K562 (cell line): ENCODE results near the gene NOTCH3. TPM values are rescaled to one million over a fixed set of nuclear protein-coding genes. Genes with fewer than 3 reads are reported as not detected.

Experiments
- ATAC-seq: fragments of 200-7000 bp; cut with Tn5 transposase; 3 replicates; pipeline ENCODE4 v1.9.1; 2020; ENCODE audit warnings: moderate library complexity
- BruUV-seq: library from RNA; stranded (reverse); fragments of 400-500 nt; replicated peaks from 2 replicates; lab custom pipeline; 2021; lab: Mats Ljungman, UMichigan
- CTCF ChIA-PET: fragments of 300-600 bp; formaldehyde crosslinking; extraction: SDS; loops from one replicate; lab custom pipeline; 2021; ENCODE audit warnings: low intra/inter-chr PET ratio; lab: Yijun Ruan, JAX
- POLR2A ChIA-PET: fragments of 300-600, 350-650 bp; sonication (Branson Sonifier 250); formaldehyde crosslinking; extraction: SDS; loops from one replicate; lab custom pipeline; 2021; ENCODE audit warnings: antibody characterized with exemption, inconsistent platforms; lab: Yijun Ruan, JAX
- DNase-seq, 4 experiments: peaks; one replicate each; pipeline versions ENCODE4 v3.0.0 to v3.0.0-alpha.2; 2011 to 2018; ENCODE audit warnings: low spot score in 3 of 4, mixed read lengths in 3 of 4; ENCODE audit errors: extremely low read depth in 1 of 4
- FAIRE-seq: peaks from 2 replicates; lab custom pipeline; 2011; peaks lifted over from hg19 to GRCh38; lab: Jason Lieb, UNC
- H2AFZ ChIP-seq: 2 replicates; pipeline ENCODE4 v1.6.0; 2011; ENCODE audit warnings: low read depth, low read length, control low read depth, inconsistent platforms
- H3K27ac ChIP-seq: fragments of 200-600 bp; 3 replicates; pipeline ENCODE4 v1.8.0; 2011; ENCODE audit warnings: low read depth, mild to moderate bottlenecking, control low read depth, inconsistent platforms, low read length, moderate library complexity, mixed read lengths; ENCODE audit errors: extremely low read depth
- H3K27me3 ChIP-seq, 2 experiments: fragments of 300-600 bp in 1 of 2; 2 replicates in 1 of 2; 3 replicates in 1 of 2; pipeline versions ENCODE4 v1.6.0 to v1.8.0; 2011; ENCODE audit warnings: inconsistent platforms in 2 of 2, low read length in 2 of 2, mild to moderate bottlenecking in 1 of 2, mixed read lengths in 1 of 2, moderate library complexity in 1 of 2; ENCODE audit not compliant: control insufficient read depth in 2 of 2, insufficient read depth in 2 of 2
- H3K36me3 ChIP-seq: fragments of 300-600 bp; 3 replicates; pipeline ENCODE4 v1.8.0; 2011; ENCODE audit warnings: mild to moderate bottlenecking, low read length, inconsistent platforms; ENCODE audit not compliant: control insufficient read depth, insufficient read depth
- H3K4me1 ChIP-seq, 2 experiments: fragments of 200-600 bp in 1 of 2; replicated peaks in 1 of 2; 2 replicates in 1 of 2; 3 replicates in 1 of 2; pipeline versions ENCODE4 v1.5.1 to v1.8.0; 2011; ENCODE audit warnings: inconsistent platforms in 2 of 2, low read length in 2 of 2, mild to moderate bottlenecking in 1 of 2, mixed read lengths in 1 of 2, moderate library complexity in 1 of 2; ENCODE audit not compliant: control insufficient read depth in 2 of 2, insufficient read depth in 2 of 2
- H3K4me2 ChIP-seq: 2 replicates; pipeline ENCODE4 v1.6.1; 2011; ENCODE audit warnings: low read length, control low read depth, inconsistent platforms, mixed read lengths; ENCODE audit not compliant: insufficient read depth
- H3K4me3 ChIP-seq: fragments of 200-600 bp; sonication (generic), shearing (Covaris generic); 2 replicates; pipeline ENCODE4 v1.5.1; 2016; ENCODE audit warnings: control low read depth, inconsistent platforms
- H3K79me2 ChIP-seq: fragments of 200-600 bp; 3 replicates; pipeline ENCODE4 v1.8.0; 2011; ENCODE audit warnings: low read length, inconsistent platforms; ENCODE audit not compliant: control insufficient read depth, insufficient read depth
- H3K9ac ChIP-seq, 2 experiments: 2 replicates each; pipeline versions ENCODE4 v1.6.0 to v1.6.1; 2011; ENCODE audit warnings: low read depth in 2 of 2, low read length in 2 of 2, control low read depth in 1 of 2, inconsistent platforms in 1 of 2, mild to moderate bottlenecking in 1 of 2, mixed read lengths in 1 of 2; ENCODE audit not compliant: insufficient read depth in 1 of 2
- H3K9me1 ChIP-seq: one replicate; pipeline ENCODE4 v1.6.0; 2011; ENCODE audit warnings: inconsistent platforms, mild to moderate bottlenecking, low read length, moderate library complexity; ENCODE audit not compliant: control insufficient read depth, insufficient read depth
- H3K9me3 ChIP-seq: replicated peaks from 2 replicates; pipeline ENCODE4 v1.5.1; 2011; ENCODE audit warnings: low read depth, low read length, inconsistent platforms; ENCODE audit not compliant: control insufficient read depth, insufficient read depth
- H4K20me1 ChIP-seq: replicated peaks from 2 replicates; pipeline ENCODE4 v1.6.1; 2011; ENCODE audit warnings: low read length, inconsistent platforms, mixed read lengths; ENCODE audit not compliant: control insufficient read depth, insufficient read depth
- ARID2 ChIP-seq: fragments of 450-650 bp; IDR thresholded peaks from 2 replicates; pipeline ENCODE4 v1.6.1; 2017; ENCODE audit warnings: antibody characterized with exemption, mild to moderate bottlenecking
- ATF1 ChIP-seq, 2 experiments: fragments of 450-650 bp in 1 of 2; IDR thresholded peaks; 2 replicates each; pipeline ENCODE4 v1.6.1; 2016; ENCODE audit warnings: missing compliant biosample characterization in 1 of 2, missing genetic modification characterization in 1 of 2
- CBX5 ChIP-seq: IDR thresholded peaks from 2 replicates; pipeline ENCODE4 v1.6.1; 2014; ENCODE audit warnings: low read depth, borderline replicate concordance
- E2F6 ChIP-seq, 2 experiments: IDR thresholded peaks; 2 replicates each; pipeline ENCODE4 v1.6.1; 2011; ENCODE audit warnings: borderline replicate concordance in 1 of 2, control low read depth in 1 of 2, low read depth in 1 of 2, low read length in 1 of 2, mild to moderate bottlenecking in 1 of 2, mixed read lengths in 1 of 2, moderate library complexity in 1 of 2; ENCODE audit not compliant: insufficient read depth in 1 of 2, insufficient read length in 1 of 2, poor library complexity in 1 of 2, severe bottlenecking in 1 of 2; ENCODE audit errors: extremely low read depth in 1 of 2
- GABPA ChIP-seq: fragments of 200-800 bp; sonication (Bioruptor generic); conservative IDR thresholded peaks from 2 replicates; pipeline ENCODE4 v1.6.1; 2016; ENCODE audit warnings: low read depth, missing genetic modification characterization, missing compliant biosample characterization
- HMG20A ChIP-seq: fragments of 450-650 bp; formaldehyde crosslinking; conservative IDR thresholded peaks from 2 replicates; pipeline ENCODE4 v1.4.0; 2020; ENCODE audit warnings: mild to moderate bottlenecking, mixed read lengths
- MAFK ChIP-seq: IDR thresholded peaks from 2 replicates; pipeline ENCODE4 v1.6.1; 2011; ENCODE audit warnings: low read length, improper control_type of control experiment
- NCOR1 ChIP-seq: fragments of 450-650 bp; IDR thresholded peaks from 2 replicates; pipeline ENCODE4 v1.6.1; 2016; ENCODE audit warnings: mild to moderate bottlenecking, moderate library complexity
- PHF20 ChIP-seq: fragments of 450-650 bp; IDR thresholded peaks from 2 replicates; pipeline ENCODE4 v1.6.1; 2018; ENCODE audit not compliant: partially characterized antibody
- PHF21A ChIP-seq: fragments of 450-650 bp; IDR thresholded peaks from 2 replicates; pipeline ENCODE4 v1.6.1; 2017; ENCODE audit warnings: low read depth, borderline replicate concordance
- SNIP1 ChIP-seq: fragments of 450-650 bp; IDR thresholded peaks from 2 replicates; pipeline ENCODE4 v1.7.1; 2017; ENCODE audit warnings: low read depth, mild to moderate bottlenecking
- STAG1 ChIP-seq: sonication (generic); formaldehyde crosslinking; IDR thresholded peaks from 2 replicates; pipeline ENCODE4 v1.5.0; 2020; ENCODE audit warnings: missing genetic modification reagents, borderline replicate concordance
- ZNF212 ChIP-seq: fragments of 450-650 bp; formaldehyde crosslinking; IDR thresholded peaks from 2 replicates; pipeline ENCODE4 v1.4.0; 2020; ENCODE audit warnings: mild to moderate bottlenecking
- ZNF347 ChIP-seq: fragments of 450-650 bp; formaldehyde crosslinking; IDR thresholded peaks from 2 replicates; pipeline ENCODE4 v1.4.0; 2020; ENCODE audit warnings: low read depth, mild to moderate bottlenecking, moderate library complexity
- ZSCAN32 ChIP-seq: fragments of 450-650 bp; formaldehyde crosslinking; IDR thresholded peaks from 2 replicates; pipeline ENCODE4 v1.4.0; 2020; ENCODE audit warnings: mild to moderate bottlenecking, moderate library complexity
- WGBS: fragments of 100-300 bp; shearing (Covaris generic); methylation state at CpG from one replicate; pipeline ENCODE4 v1.1.6; 2016; ENCODE audit warnings: low coverage, mixed read lengths; ENCODE audit not compliant: insufficient coverage; ENCODE audit errors: missing lambda C conversion rate; 5-methylcytosine and 5-hydroxymethylcytosine counted together
- in situ Hi-C: fragments of 300-500 bp; cut with MboI; formaldehyde crosslinking; loops from 4 replicates; pipeline ENCODE4 v1.15.0; 2018; ENCODE audit warnings: inconsistent platforms, mixed read lengths
- intact Hi-C: fragments of 100-400 bp; cut with micrococcal nuclease; formaldehyde crosslinking; loops from 2 replicates; pipeline ENCODE4 v1.14.2; 2022
- polyA plus RNA-seq, 8 experiments: library from polyadenylated mRNA; depleted of rRNA in 4 of 8; stranded (reverse) in 5 of 8; unstranded in 3 of 8; fragments of >200 nt; fragmentation: Nextera tagmentation in 2 of 8; fragmentation: Illumina TruSeq in 1 of 8; extraction: Ambion mirVana in 2 of 8; extraction: Trizol in 1 of 8; gene quantifications; 2 replicates each; pipeline versions ENCODE4 v1.2.1 to v1.2.3, GENCODE V29; 2011 to 2014; ENCODE audit warnings: inconsistent platforms in 1 of 8, missing spikeins in 1 of 8
- total RNA-seq, 7 experiments: library from RNA; depleted of rRNA in 6 of 7; stranded (reverse); fragments of >200 nt in 6 of 7; fragmentation: Illumina TruSeq in 2 of 7; extraction: Trizol in 2 of 7; gene quantifications; 2 replicates each; pipeline versions ENCODE4 v1.2.1 to v1.2.3, GENCODE V29; 2011 to 2021; ENCODE audit warnings: low replicate concordance in 1 of 7
- TF ChIP-seq, protein P1 (sequence below): fragments of 450-650 bp; IDR thresholded peaks from 2 replicates; pipeline ENCODE4 v1.6.1; 2014; ENCODE audit warnings: low read depth, mild to moderate bottlenecking, moderate library complexity, borderline replicate concordance
- TF ChIP-seq, protein P2 (sequence below): fragments of 450-650 bp; IDR thresholded peaks from 2 replicates; pipeline ENCODE4 v1.6.1; 2016

The NOTCH3 gene
- total and polyA plus RNA-seq, 9 of the 15 experiments (the other 6 are each of a cell fraction or from before 2014, with no cell fraction given) = under 0.01 to 1.2 (median 0.16) TPM

GRCh38 chr19:15222738-15223648 lies 22.2 kb upstream of the NOTCH3 start (continued):
- TF ChIP-seq, protein P1, sequence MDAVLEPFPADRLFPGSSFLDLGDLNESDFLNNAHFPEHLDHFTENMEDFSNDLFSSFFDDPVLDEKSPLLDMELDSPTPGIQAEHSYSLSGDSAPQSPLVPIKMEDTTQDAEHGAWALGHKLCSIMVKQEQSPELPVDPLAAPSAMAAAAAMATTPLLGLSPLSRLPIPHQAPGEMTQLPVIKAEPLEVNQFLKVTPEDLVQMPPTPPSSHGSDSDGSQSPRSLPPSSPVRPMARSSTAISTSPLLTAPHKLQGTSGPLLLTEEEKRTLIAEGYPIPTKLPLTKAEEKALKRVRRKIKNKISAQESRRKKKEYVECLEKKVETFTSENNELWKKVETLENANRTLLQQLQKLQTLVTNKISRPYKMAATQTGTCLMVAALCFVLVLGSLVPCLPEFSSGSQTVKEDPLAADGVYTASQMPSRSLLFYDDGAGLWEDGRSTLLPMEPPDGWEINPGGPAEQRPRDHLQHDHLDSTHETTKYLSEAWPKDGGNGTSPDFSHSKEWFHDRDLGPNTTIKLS = no peak
- TF ChIP-seq, protein P2, sequence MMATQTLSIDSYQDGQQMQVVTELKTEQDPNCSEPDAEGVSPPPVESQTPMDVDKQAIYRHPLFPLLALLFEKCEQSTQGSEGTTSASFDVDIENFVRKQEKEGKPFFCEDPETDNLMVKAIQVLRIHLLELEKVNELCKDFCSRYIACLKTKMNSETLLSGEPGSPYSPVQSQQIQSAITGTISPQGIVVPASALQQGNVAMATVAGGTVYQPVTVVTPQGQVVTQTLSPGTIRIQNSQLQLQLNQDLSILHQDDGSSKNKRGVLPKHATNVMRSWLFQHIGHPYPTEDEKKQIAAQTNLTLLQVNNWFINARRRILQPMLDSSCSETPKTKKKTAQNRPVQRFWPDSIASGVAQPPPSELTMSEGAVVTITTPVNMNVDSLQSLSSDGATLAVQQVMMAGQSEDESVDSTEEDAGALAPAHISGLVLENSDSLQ = peak; percentile 90

- H3K4me1 ChIP-seq = peaks cover 7 to 18% of the 10 kb centered on the region in 2 experiments; a peak in 4 of 5 replicates
- H2AFZ ChIP-seq = no peak overlapping the region
- FAIRE-seq (peak; percentile 29), DNase-seq (no peak), ATAC-seq (no peak)
- no peak overlapping the region for H3K4me3 ChIP-seq
- H3K79me2 ChIP-seq = no peaks in the 10 kb centered on the region
- no TSS peak for BruUV-seq
- H3K27me3 ChIP-seq = peaks cover 7 to 24% of the 10 kb centered on the region in 2 experiments; a peak in 4 of 5 replicates
- POLR2A ChIA-PET = no interaction called here
- no peak overlapping the region for H3K9ac ChIP-seq
- H3K4me2 ChIP-seq = no peak overlapping the region
- in situ Hi-C loops = no loop called here
- H3K27ac ChIP-seq = no peak overlapping the region
- CTCF ChIA-PET = no interaction called here
- no peaks in the 10 kb centered on the region for H3K36me3 ChIP-seq
- no peaks in the 10 kb centered on the region for H3K9me1 ChIP-seq
- H3K9me3 ChIP-seq = no peaks in the 10 kb centered on the region
- no peaks in the 10 kb centered on the region for H4K20me1 ChIP-seq
- intact Hi-C loops = no loop called here
- WGBS = 8% methylated on average over 6 of the region's 6 CpGs
- TF ChIP-seq HMG20A (CRISPR knock-in tag) (no peak), SNIP1 (no peak), NCOR1 (no peak), PHF20 (no peak), ZNF212 (CRISPR knock-in tag) (no peak), CBX5 (no peak), ATF1 (CRISPR knock-in tag; IDR thresholded peaks at IDR 0.05) (no peak), ATF1 (tag; IDR thresholded peaks at IDR 0.05) (no peak), STAG1 (no peak), ARID2 (no peak), PHF21A (no peak), MAFK (no peak), ZSCAN32 (CRISPR knock-in tag) (no peak), GABPA (tag) (no peak), ZNF347 (CRISPR knock-in tag) (no peak), E2F6 (IDR thresholded peaks at IDR 0.05; ENCODE audit: borderline replicate concordance in 1 of 2, extremely low read depth in 1 of 2, insufficient read depth in 1 of 2, insufficient read length in 1 of 2, low read depth in 1 of 2, low read length in 1 of 2, poor library complexity in 1 of 2, severe bottlenecking in 1 of 2) (no peak)
Measured at GRCh38 chr19:15220833-15221232, 20.0 kb upstream of the NOTCH3 start.
